ENCODE results near the gene TNFAIP8L2. TPM values are rescaled to one million over a fixed set of nuclear protein-coding genes. Genes with fewer than 3 reads are reported as not detected.
"Not testable (repeated sequence)": the region's sequence is repeated elsewhere in the genome, so short reads cannot be mapped to it uniquely, and the experiment has no call there.

Gene TNFAIP8L2
- total RNA-seq, 1 donor from 2014 or later: 2.2 TPM

GRCh38 chr1:151146072-151146411 is 10.4 kb upstream of the TNFAIP8L2 start:
- no peak for DNase-seq

- DNase-seq: peak; percentile 89
Observed at GRCh38 chr1:151146412-151147131, 9.9 kb upstream of the TNFAIP8L2 start, which contains the start of gene SEMA6C. Gene SEMA6C (minus strand): TSS chr1:151146631. CDS start chr1:151142621, 4,010 bp downstream.

DNA sequence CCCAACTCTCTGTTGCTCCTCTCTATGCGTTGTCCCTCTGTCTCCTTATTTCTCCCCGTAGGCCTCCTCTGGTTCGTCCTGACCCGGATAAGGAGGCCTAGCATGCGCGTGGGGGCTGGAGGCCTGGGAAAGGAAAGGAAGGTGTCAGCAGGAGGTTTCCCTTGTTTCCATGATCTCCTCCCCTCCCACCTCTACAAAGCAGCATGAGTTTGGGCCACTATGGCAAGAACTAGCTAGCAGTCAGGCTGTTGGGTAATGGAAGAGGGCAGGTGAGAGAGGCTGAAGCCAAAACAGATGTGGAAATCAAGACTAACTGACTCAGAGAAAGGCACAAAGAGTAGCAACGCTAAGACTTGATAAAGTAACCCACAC is 9.3 kb upstream of the TNFAIP8L2 start:
- DNase-seq: no peak

DNA sequence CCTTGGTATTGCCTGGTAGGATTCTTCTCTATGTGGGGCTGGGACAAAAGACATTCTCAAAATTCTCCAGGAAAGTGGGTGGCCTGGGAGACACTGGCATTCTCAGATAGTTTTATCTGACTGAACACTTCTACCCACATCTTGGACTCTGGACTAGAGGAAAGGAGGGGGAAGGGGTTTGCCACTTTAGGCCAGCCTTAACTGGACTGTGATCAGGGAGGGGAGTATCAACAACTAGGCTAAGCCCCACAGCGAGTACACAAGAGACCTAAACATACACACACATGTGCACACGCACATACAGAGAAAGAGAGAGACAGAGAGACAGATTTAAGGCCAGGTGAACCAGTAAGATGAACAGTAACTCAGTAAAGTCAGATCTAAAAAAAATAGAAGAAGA is 8.8 kb upstream of the TNFAIP8L2 start:
- DNase-seq: no peak

DNA sequence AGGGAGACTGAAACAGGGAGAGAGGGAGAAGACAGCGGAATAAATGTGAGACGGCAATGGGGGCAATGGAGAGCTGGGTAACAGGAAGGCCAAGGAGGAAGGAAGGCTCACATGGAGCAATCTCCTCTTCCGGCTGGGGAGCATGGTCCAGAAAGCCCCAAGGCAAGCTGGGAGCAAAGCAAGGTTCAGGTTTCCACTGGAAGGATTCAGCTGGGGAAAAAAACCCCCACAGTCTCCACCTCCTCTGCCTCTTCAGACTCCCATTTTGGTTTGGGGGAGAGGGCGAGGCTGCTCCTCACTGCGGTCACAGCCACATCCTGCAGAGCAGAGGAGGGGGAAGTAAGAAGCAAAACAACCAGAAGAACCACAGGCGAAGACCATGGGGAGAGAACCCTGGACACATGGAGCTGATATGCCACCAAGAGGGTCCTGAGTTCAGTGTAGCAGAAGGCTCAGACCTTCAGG is 650 bp downstream of the TNFAIP8L2 start:
- DNase-seq: no peak

GRCh38 chr1:151158326-151158725 is 1.9 kb downstream of the TNFAIP8L2 start:
- DNase-seq: no peak

DNA sequence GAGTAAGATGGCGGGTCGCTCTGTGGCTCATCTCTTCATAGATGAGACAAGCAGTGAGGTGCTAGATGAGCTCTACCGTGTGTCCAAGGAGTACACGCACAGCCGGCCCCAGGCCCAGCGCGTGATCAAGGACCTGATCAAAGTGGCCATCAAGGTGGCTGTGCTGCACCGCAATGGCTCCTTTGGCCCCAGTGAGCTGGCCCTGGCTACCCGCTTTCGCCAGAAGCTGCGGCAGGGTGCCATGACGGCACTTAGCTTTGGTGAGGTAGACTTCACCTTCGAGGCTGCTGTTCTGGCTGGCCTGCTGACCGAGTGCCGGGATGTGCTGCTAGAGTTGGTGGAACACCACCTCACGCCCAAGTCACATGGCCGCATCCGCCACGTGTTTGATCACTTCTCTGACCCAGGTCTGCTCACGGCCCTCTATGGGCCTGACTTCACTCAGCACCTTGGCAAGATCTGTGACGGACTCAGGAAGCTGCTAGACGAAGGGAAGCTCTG is 2.4 kb downstream of the TNFAIP8L2 start:
- no peak for DNase-seq

- no peak for DNase-seq
Observed at GRCh38 chr1:151159373-151159772, 2.9 kb downstream of the TNFAIP8L2 start.

- no peak for DNase-seq
Observed at GRCh38 chr1:151164732-151165280, 8.4 kb downstream of the TNFAIP8L2 start.

- DNase-seq: peak; percentile 91
Observed at GRCh38 chr1:151165281-151165737, 8.9 kb downstream of the TNFAIP8L2 start.

- DNase-seq: peak; percentile 99
Observed at GRCh38 chr1:151165738-151166504, 9.5 kb downstream of the TNFAIP8L2 start, which contains the start of the genes LYSMD1 and SCNM1. Gene LYSMD1 (minus strand): TSS chr1:151165902. CDS start chr1:151165258, 644 bp downstream. Gene SCNM1 (plus strand): TSS chr1:151166144. CDS start chr1:151166153, 9 bp downstream.

DNA sequence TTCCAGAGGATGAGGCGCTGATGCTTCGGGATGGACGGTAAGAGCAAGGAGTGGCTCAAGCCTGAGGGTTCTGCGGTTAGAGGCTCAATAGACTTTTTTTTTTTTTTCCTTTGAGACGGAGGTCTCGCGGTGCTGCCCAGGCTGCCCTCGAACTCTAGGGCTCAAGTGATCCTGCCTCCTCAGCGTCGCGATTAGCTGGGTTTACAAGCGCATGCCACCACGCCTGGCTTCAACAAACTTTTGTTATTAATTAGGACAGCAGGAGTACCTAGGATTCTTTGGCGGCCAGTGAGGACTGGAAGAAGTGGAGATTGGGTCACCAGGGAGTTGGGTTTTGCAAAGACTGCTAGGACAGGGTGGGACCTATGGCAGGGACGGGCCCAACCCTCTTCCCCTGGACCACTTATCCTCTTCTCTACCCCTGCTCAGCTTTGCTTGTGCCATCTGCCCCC is 10.1 kb downstream of the TNFAIP8L2 start:
- DNase-seq: no peak

GRCh38 chr1:151167116-151167515 is 10.7 kb downstream of the TNFAIP8L2 start:
- DNase-seq: no peak

GRCh38 chr1:151171190-151171589 is 14.7 kb downstream of the TNFAIP8L2 start:
- no peak for DNase-seq

GRCh38 chr1:151175041-151175741 is 18.7 kb downstream of the TNFAIP8L2 start:
- no peak for DNase-seq

- DNase-seq: no peak
Observed at GRCh38 chr1:151175863-151176262, 19.4 kb downstream of the TNFAIP8L2 start, which contains the start of gene TMOD4. Gene TMOD4 (minus strand): TSS chr1:151175981. CDS start chr1:151174875, 1,106 bp downstream.

DNA sequence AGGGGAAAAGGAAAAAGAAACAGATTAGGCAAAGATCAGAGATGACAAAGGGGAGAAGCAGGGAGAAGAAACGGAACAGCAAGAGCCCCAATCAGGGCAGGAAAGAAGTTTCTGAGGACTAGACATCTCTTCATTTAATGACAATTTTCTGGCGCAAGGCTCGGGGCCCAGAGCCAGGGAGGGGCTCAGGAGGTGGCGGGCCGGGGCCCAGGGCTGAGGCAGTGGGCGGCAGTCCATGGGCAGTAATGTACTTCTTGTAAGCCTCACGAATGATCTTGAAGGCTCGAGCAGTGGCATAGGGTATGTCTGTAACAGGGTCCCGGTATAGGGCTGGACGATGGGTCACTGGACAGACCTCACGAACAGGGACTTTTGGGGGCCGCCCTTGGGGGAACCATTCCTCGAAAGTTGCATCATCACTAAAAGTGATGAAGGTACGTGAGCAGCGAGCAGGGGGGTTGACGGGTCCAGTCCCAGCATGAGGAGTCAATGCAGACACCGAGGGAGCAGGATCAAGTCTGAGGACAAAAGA is 20.1 kb downstream of the TNFAIP8L2 start:
- no peak for DNase-seq

- no peak for DNase-seq
Observed at GRCh38 chr1:151184211-151184610, 27.8 kb downstream of the TNFAIP8L2 start.

DNA sequence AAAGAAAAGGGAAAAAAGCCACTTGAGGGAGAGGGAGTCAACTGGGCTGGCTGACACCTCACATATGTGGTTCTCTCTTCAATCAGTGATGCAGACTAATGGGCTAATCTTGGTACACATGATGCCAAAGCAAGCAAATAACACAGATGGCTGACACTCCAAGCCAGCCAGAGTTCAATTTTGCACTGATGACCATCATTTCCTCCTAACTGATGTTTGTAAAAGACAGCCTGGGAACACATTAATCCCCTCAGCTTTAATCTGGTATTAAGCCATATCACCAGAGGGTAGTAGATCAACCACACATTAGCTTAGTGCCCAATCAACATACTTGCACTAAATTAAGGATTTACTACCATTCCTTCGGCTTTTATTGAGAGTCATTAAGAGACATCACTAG is 30.8 kb downstream of the TNFAIP8L2 start:
- no peak for DNase-seq

DNA sequence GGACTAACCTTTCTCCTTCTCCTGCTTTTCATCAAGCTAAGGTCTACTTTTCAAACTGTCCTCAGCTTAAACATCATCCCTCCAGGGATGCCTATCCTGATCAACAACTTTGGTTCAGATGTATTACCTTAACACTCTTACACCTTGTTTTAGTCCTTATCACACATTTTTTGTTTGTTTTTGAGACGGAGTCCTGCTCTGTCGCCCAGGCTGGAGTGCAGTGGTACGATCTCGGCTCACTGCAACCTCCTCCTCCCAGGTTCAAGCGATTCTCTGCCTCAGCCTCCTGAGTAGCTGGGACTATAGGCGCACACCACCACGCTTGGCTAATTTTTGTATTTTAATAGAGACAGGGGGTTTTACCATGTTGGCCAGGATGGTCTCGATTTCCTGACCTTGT is 32.2 kb downstream of the TNFAIP8L2 start:
- DNase-seq: not testable (repeated sequence)

DNA sequence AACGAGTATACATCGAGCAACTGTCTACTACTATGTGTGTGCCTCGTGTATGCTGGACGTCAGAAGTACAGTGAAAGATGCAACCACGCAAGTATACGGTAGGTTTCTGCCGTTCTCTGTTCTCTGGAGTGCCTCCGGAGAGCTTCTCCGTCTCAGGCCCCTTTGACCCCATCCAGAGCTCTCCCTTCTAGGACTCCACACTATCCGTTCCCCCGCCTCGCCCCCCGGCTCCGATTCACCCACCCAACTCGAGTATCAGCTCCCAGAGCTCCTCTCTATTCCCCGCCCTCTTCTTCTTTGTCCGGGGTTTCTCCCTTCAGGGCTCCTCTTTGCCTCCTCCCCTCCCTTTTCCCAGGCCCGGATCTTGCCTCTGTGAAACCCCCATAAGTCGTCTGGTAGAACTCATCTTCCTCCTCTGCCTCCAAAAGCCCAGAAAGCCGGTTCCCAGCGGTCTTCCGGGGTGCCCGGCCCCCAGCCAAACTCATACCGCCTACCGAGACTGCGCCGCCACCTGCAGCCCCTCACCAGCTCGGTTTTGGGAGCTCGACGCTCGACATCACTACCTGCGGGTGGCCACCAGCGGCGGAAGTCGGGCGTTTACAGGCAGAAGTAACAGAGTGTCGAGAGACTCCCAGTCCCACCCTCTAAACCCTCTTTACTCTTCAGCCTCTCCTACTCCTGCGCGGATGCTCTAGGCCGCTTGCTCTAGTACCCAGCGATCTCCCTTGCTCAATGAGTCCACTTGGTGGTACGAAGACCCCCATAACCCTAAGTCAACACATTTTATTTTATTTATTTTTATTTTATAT is 33.4 kb downstream of the TNFAIP8L2 start, which contains the start of gene VPS72:
TSS of gene VPS72 (minus strand) at position 561 of the 809 bp plus-strand sequence. CDS start at position 485, 76 bp downstream.
- DNase-seq: peak; percentile 89
